Measurements from ENCODE around the gene TGFBR1.
A peak's percentile ranks its signal among the peaks of the same experiment; 100 is the strongest.

Gene TGFBR1

GRCh38 chr9:99171225-99172123 lies 66.6 kb downstream of the TGFBR1 start:
- no peak for DNase-seq (ENCODE audit: low read depth)

DNA sequence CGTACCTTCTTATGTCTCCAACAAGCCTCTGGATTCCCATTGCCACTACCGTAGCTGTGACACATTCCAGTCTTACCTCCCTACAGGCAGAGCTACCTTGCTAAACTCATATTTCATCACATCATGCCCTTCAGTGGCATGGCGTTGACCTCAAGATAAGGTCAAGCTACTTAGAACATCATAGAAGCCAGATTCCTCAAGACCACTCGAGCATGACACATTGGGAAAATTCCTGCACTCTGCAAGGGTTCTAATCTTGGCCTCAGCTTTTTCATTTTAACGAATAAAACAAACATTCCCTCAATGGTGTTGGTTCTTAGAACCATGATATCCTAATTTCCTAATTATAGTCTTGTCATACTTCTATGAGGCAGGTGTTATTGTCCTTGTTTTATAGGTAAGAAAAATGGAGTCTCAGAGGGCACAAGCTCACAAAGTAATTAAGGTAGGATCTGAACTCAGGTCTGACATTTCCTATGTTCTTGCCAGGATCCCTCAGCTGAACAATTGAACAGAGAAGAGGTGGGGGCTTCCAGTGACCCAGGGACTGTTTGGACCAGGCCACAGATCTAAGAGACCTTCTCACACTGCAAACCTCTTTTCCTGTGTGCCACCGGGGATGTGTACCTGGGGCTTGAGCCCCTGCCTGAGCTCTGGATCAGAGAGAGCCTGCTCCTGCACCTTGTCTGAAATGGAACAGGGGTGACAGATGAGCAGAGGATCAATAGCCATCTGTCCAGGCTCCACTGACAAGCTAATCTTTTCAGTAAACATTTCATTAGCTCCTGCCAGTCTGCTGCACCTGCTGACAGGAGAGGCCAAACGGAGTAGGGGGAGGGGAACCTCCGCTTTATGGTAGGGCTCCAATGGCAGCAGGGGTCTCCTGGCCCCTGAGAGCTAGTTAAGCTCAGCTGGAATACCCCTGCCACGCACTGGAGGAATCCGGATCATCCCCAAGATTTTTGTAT lies 67.5 kb downstream of the TGFBR1 start:
- no peak for DNase-seq (ENCODE audit: low read depth)

DNA sequence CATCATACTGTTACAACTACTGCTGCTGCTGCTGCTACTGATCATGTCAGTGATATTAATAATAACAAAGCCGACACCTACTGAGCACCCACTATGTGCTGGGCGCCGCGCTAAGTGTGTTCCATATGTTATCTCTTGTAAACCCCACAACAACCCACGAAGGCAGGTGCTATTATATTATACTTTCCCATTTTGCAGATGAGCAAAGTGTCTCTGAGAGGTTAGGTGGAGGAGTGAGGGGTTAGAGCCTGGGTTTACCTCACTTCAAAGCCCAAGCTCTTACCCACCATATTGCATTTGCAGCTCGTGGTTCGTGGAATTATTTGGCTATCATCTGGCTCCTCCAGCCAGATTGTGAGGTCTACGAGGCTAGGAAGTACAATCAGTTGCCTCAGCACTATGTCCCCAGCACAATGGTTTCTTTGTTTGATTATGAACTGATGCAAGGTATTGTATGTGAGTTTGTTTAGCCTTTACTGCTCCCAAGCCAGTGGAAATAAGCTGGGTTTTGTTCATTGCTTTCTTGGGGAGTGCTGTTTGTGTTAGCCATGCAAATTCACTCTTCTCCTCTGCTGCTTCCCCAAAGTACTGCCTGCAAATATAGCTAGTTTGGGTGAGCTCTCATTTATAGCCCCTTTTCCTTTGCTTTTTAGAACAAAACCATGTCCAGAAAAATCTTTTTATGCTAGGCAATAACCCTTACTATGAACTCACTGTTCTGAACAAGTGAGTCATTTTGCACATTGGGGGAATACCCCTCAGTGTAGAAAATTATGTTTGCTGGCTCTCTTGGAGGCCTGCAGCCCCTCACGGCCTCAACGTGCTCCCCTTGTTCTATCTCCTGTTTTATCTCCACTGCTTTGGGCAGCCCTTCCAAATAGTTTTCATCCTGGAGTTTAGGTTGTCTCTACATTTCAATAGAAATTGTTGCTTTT lies 68.9 kb downstream of the TGFBR1 start:
- DNase-seq (ENCODE audit: low read depth): no peak

DNA sequence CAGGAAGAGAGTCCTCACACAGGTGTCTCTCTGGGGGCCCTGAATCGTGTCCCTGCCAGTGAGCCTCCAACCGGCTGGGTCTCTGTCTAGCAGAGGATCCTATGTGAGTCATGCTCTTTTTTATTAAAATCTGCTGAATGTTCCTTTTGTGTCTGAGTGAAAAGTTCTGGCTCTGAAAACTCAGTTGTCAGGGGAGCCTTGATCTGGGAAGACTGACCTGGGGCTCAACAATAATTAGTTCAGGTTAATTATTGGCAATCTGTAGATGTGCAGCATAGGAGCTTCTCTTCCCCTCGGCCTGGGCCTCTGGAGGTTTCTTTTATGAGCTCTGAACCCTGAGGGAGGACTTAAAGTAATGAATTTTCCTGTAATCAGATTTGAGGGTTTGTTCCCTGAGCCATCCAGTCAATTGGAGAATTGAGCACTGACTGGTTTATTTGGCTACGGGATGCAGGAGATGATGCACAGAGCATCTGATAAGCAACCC lies 71.7 kb downstream of the TGFBR1 start:
- DNase-seq (ENCODE audit: low read depth): no peak

DNA sequence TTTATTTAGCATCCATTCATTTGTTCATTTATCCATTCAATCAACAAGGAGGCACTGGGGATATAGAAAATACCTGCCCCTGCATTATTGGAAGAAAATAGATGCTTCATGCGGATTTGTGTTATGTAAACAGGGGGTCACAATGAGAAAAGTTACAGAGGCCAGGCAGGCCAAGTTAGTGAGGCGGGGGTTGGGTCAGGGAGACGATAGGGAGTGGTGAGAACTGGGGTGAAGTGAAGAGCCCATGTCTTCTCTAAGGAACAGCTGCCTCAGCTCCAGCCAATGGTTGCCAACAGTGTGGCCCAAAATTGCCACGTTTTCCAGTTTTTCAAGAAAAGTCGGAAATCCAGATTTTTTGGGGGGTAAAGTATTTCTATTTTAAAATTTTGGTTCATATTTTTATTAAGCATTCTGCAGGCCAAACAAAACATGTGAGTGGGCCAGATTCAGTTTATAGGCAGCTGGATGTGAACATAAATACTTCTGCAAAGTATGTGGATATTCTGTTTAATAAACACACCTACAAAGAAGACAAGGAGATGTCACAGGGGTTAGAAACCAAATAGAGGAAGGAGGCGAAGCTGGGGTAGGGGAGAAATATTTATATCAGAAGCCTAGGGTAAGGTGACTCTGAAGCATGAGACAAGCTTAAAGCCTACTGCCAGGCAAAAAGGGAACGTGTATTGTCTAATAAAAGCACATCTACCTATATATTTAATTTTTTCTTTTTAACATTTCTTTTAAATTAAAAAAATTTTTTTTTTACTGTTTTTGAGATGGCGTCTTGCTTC lies 72.9 kb downstream of the TGFBR1 start:
- no peak for DNase-seq (ENCODE audit: low read depth)

GRCh38 chr9:99178912-99179872 lies 74.3 kb downstream of the TGFBR1 start:
- DNase-seq (ENCODE audit: low read depth): no peak

DNA sequence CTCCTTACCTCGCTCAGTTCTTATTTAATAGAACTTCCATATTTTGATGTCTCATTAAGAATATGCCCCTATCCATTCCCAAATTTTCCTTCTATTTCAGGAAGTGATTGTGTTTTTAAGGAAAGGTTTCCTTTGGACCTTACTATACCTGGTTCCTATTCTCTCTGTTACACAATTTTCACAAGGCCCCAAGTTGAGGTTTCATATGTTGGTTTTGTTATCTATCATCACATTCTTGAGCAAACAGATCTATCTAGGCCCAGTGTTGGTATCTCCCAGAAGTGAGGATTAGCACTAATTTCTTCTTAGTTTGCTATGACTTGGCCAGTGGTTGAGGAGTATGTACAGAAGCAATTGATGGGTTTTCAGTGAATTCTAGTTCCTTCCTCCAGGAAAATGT lies 75.3 kb downstream of the TGFBR1 start:
- no peak for DNase-seq (ENCODE audit: low read depth)

- no peak for DNase-seq (ENCODE audit: low read depth)
Observed at GRCh38 chr9:99180662-99181061, 75.7 kb downstream of the TGFBR1 start.

DNA sequence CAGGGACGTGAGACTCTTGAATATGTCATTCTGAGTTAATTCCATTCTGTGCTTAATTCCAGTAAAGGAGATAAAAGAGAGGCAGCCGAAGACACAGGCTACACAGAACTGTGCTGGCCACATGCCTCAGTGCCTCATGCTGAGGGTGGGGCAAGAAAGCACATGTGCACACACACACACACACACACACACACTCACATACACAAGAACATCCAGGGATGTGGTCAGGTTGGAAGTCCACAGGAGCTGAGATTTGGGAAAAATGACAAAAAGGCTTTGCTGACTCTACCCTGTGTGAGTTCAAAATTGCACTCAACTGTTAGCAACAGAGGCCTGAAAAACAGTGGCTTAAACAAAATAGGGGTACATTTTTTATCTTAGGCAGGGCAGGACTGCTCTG lies 76.3 kb downstream of the TGFBR1 start:
- no peak for DNase-seq (ENCODE audit: low read depth)

DNA sequence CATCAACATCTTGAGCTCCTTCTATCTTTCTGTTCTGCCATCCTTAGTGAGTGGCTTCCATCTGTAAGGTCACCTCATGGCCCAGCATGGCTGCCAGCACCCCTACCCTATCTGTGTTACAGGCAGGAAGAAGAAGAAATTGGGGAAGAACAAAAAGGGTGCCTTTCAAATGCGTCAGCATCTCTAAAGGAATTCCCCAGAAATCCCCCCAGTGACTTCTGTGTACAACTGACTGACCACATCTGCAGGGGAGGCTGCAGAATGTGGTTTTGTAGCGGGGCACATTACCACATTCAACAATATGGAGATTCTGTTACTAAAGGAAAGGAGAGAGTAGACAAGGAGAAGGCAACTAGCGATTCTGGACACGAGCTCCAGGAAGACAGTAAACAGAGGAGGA lies 76.7 kb downstream of the TGFBR1 start:
- no peak for DNase-seq (ENCODE audit: low read depth)

DNA sequence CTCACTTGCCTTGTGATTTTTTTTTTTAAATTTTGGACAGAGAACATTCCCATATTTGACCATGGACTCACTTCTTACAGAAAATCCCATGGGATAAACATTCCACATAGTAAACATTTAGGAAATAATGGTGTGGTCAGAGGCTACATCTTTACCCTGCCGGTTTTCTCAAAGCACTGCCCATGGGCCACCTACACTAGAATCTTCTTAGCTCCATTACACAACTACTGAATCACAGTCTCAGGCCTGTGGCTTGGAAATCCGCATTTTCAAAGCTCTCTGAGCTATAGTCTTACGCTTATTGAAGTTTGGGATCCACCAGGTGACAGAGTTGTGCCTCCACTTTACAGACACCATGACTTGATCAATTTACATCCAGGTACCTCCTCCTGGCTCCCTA lies 77.4 kb downstream of the TGFBR1 start:
- DNase-seq (ENCODE audit: low read depth): no peak

DNA sequence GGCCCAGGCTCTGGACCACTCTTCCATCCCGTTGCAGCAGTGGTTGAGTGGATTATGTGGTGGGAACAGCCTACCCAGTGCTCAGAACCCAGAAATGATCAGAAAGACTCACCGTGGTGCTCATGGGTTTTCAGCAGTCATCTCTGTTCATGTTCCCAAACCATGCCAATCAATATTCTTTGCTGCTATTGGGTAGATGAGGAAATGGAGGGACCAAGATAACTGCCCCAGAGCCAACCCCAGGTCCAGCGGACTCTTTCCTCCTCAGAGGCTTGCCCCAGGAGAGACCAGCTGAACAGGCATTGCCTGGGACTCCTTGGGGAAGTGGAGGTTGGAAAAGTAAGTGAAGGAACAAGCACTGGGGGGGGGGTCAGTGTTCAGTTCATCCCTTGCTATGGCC lies 78.7 kb downstream of the TGFBR1 start:
- DNase-seq (ENCODE audit: low read depth): no peak

DNA sequence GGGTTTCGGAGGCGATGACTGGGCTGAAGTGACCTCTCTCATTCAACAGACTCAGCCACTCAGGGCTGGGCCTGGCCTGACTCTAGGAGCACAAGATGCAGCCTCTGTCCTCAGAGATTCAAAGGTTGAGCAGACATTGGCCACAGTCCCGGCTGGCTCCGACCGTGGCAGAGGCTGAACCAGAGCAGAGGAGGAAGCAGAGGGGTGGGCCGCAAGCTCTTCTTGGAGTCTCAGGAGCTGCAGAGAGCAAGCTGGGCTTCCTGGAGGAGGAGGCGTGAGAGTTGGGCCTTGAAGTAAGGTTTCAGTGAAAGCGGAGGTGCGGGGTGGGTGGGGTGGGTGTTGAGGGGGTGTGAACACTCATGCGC lies 79.2 kb downstream of the TGFBR1 start:
- DNase-seq (ENCODE audit: low read depth): no peak

GRCh38 chr9:99184475-99185347 lies 79.8 kb downstream of the TGFBR1 start:
- peak; percentile 56 for DNase-seq (ENCODE audit: low read depth)

GRCh38 chr9:99185348-99185632 lies 80.4 kb downstream of the TGFBR1 start:
- DNase-seq (ENCODE audit: low read depth): no peak

DNA sequence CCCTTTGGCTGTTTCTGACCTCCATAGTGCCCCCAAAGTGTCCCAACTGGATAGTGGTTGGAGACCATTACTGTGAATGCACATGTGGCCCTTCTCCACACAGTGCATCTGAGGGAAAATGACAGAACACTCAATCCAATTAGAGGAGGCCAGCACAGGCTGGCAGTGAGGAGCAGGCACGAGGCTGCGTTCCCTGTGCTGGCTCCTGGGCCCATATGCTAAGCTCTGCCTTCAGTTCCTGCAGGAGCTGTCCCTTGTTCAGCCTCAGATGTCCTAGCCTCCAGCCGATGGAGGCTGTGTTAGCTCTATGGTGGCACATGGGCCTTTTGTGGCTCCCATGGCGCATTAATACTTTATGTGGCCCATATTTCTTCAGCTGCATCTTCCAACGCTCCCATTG lies 81.0 kb downstream of the TGFBR1 start:
- DNase-seq (ENCODE audit: low read depth): no peak

DNA sequence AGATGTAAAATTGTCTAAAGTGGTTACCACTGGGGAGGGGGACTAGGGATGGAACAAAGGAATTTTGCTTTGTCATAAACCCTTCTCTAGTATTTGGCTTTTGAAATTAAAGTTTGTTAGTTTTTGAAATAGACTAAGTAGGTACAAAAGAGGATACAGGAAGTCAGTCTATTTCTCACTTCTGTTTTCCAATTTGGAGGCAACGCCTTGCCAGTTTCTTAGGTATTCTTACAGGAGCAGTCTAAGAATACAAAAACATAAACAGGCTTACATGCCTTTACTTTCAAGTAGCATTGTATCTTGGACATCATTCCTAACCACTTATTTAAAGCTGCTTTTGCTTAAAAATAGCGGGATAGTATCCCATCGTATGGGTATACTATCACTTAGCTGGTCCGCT lies 82.4 kb downstream of the TGFBR1 start:
- DNase-seq (ENCODE audit: low read depth): no peak

DNA sequence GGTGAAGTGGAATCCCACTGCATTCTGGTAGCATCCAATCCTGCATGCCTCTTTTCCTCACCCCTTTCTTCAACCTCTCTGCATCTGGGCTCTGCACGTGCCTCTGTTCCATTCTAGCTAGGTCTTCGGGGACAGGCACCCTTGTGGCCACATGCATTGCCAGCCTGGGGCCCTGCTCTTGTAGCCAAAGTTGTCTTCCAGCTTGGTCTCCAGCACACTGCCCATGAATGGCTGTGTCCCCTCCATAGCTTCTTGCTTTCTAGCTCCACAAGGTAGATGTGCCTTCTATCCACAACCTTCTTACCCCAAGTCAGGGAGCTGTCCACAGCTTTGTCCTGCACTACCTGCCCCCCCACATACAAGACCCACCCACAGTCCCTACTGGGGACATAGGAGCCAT lies 84.3 kb downstream of the TGFBR1 start:
- no peak for DNase-seq (ENCODE audit: low read depth)

Measured in stimulated activated CD8-positive, alpha-beta memory T cell treated with anti-CD3 and anti-CD28 coated beads, Interleukin-4, amount 100 ng/mL, for 24 hours (primary cell).